ENCODE measurements around the gene CPSF6.

The CPSF6 gene

DNA sequence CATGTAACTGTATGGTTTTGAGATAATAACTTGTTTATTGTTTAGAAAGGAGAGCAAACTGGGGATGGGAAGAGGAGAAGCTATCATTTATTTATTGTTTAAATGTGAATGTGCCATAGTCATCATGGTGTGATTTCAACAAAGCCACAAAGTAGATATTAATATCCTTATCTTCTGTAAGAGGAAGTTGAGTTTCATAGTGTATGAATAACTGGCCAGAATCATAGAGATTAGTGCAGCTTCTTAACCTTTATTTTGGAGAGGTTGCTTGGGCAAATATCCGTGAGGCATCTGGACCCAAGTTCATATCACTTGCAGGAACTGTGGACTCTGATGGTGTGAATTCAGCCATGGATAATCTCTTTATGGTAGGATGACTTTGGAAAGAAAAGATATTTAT is 82.0 kb downstream of the CPSF6 start:
- DNase-seq (ENCODE audit: low read depth in 2 of 2) = no peak

Data from stimulated activated CD8-positive, alpha-beta memory T cell treated with anti-CD3 and anti-CD28 coated beads, Interleukin-15, amount 100 ng/mL, for 48 hours (primary cell).